Peyer's patch (tissue), 4 donors: ENCODE results near the gene SH3RF3.

Source experiments
- POLR2A ChIP-seq, 2 donors: fragments of 450-650 bp; IDR thresholded peaks; one replicate each; pipeline ENCODE4 v1.5.1; 2017; ENCODE audit warnings: antibody characterized with exemption in 2 of 2, mild to moderate bottlenecking in 2 of 2, moderate library complexity in 2 of 2
- TF ChIP-seq, protein P1 (sequence below), 6 experiments: fragments of 450-650 bp in 4 of 6; fragments of 200-600 bp in 2 of 6; sonication (generic) in 1 of 6; IDR thresholded peaks; one replicate each; pipeline ENCODE4 v1.5.1; 2017 to 2019; ENCODE audit warnings: antibody characterized with exemption in 6 of 6, mild to moderate bottlenecking in 3 of 6, moderate library complexity in 1 of 6

DNA sequence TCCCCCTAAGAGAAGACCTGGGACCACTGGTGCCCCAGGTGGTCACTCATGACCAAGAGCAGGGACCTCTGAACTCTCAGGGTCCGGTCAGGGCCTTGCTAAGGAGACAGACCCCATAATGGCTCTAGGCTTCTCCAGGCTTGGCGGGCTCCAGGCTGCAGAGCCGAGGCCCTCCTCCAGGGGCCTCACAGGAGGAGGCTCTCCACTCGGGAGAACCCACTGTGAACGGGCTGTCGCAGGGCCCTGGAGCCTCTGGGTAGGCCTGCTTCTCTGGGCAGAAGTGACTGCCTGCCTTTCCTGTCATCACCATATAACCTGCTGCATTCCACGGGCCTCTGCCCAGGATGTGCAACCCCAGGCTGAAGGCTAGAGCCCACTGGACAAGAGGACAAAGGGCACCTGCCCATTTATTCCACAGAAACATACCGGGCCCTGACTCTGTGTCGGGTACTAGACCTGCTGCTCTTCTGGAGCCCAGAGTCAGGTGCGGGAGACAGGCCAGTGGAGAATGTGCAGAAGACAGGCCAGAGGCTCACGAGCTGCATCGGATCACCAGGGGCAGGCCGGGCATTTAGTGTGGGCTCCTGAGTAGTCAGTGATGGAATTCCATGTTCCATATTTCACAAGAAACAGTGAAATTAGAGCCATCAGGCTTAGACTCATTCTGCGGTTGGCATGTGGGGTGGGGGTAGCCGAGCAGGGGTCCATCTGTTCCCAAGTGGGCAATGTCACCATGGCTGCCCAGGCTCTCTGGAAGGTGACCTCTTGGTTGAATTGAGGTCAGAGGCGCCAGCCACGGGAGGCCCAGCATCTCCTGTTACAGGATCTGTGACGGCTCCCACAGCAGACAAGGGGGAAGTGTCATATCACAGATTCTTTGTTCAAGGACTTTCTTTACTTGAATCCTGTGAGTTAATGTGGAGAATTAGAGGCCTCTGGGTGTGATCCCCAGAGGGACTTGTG, 220.8 kb downstream of the SH3RF3 start:
- TF ChIP-seq, protein P1, sequence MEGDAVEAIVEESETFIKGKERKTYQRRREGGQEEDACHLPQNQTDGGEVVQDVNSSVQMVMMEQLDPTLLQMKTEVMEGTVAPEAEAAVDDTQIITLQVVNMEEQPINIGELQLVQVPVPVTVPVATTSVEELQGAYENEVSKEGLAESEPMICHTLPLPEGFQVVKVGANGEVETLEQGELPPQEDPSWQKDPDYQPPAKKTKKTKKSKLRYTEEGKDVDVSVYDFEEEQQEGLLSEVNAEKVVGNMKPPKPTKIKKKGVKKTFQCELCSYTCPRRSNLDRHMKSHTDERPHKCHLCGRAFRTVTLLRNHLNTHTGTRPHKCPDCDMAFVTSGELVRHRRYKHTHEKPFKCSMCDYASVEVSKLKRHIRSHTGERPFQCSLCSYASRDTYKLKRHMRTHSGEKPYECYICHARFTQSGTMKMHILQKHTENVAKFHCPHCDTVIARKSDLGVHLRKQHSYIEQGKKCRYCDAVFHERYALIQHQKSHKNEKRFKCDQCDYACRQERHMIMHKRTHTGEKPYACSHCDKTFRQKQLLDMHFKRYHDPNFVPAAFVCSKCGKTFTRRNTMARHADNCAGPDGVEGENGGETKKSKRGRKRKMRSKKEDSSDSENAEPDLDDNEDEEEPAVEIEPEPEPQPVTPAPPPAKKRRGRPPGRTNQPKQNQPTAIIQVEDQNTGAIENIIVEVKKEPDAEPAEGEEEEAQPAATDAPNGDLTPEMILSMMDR (IDR thresholded peaks at IDR 0.05) = no peak
- TF ChIP-seq POLR2A (IDR thresholded peaks at IDR 0.05) = no peak
